H9 (cell line): ENCODE data around the gene FAHD1. TPM values are rescaled to one million over a fixed set of nuclear protein-coding genes. Genes with fewer than 3 reads are reported as not detected.

ENCODE experiments used
- DNase-seq: peaks from one replicate; pipeline ENCODE4 v3.0.0-alpha.2; 2017
- H2AFZ ChIP-seq: one replicate; pipeline ENCODE4 v1.6.1; 2013; ENCODE audit warnings: mild to moderate bottlenecking, low read length, control low read depth, moderate library complexity
- H2AK5ac ChIP-seq: 2 replicates; pipeline ENCODE4 v1.6.1; 2013; ENCODE audit warnings: low read length, control low read depth, mixed read lengths; ENCODE audit not compliant: insufficient read length
- H2BK120ac ChIP-seq: one replicate; pipeline ENCODE4 v1.6.1; 2013; ENCODE audit warnings: low read depth, mild to moderate bottlenecking, low read length, control low read depth, inconsistent platforms; ENCODE audit not compliant: poor library complexity, severe bottlenecking
- H2BK12ac ChIP-seq: 2 replicates; pipeline ENCODE4 v1.6.1; 2013; ENCODE audit warnings: low read length, control low read depth, mixed read lengths, low read depth; ENCODE audit not compliant: insufficient read length
- H2BK15ac ChIP-seq: 2 replicates; pipeline ENCODE4 v1.6.1; 2013; ENCODE audit warnings: low read depth, low read length, control low read depth
- H2BK20ac ChIP-seq: one replicate; pipeline ENCODE4 v1.6.1; 2013; ENCODE audit warnings: low read depth, mild to moderate bottlenecking, low read length, control low read depth, inconsistent platforms; ENCODE audit not compliant: poor library complexity, severe bottlenecking
- H2BK5ac ChIP-seq: 2 replicates; pipeline ENCODE4 v1.6.1; 2013; ENCODE audit warnings: low read length, control low read depth, mixed read lengths; ENCODE audit not compliant: insufficient read length
- H3K14ac ChIP-seq: 2 replicates; pipeline ENCODE4 v1.6.1; 2013; ENCODE audit warnings: low read length, control low read depth; ENCODE audit not compliant: insufficient read depth
- H3K18ac ChIP-seq: 2 replicates; pipeline ENCODE4 v1.6.1; 2013; ENCODE audit warnings: low read depth, mild to moderate bottlenecking, mixed read lengths, low read length, control low read depth; ENCODE audit not compliant: insufficient read length
- H3K23ac ChIP-seq: 2 replicates; pipeline ENCODE4 v1.6.1; 2013; ENCODE audit warnings: low read length, control low read depth, mixed read lengths, low read depth; ENCODE audit not compliant: insufficient read length
- H3K23me2 ChIP-seq: 2 replicates; pipeline ENCODE4 v1.6.1; 2013; ENCODE audit warnings: low read depth, mild to moderate bottlenecking, mixed read lengths, low read length, control low read depth; ENCODE audit not compliant: insufficient read length, poor library complexity, severe bottlenecking
- H3K27ac ChIP-seq: 2 replicates; pipeline ENCODE4 v1.5.1; 2013; ENCODE audit warnings: low read length, control low read depth, mixed read lengths, low read depth; ENCODE audit not compliant: insufficient read length
- H3K27me3 ChIP-seq: 2 replicates; pipeline ENCODE4 v1.6.1; 2013; ENCODE audit warnings: low read length, control low read depth, inconsistent platforms; ENCODE audit not compliant: insufficient read depth
- H3K4ac ChIP-seq: 2 replicates; pipeline ENCODE4 v1.6.1; 2013; ENCODE audit warnings: low read depth, mild to moderate bottlenecking, control low read depth, inconsistent platforms, low read length, moderate library complexity
- H3K4me1 ChIP-seq: 2 replicates; pipeline ENCODE4 v1.6.1; 2013; ENCODE audit warnings: low read length, control low read depth, inconsistent platforms; ENCODE audit not compliant: insufficient read depth
- H3K4me2 ChIP-seq: 2 replicates; pipeline ENCODE4 v1.6.1; 2013; ENCODE audit warnings: low read length, control low read depth, mixed read lengths; ENCODE audit not compliant: insufficient read length, insufficient read depth
- H3K56ac ChIP-seq: 2 replicates; pipeline ENCODE4 v1.6.1; 2013; ENCODE audit warnings: low read depth, mild to moderate bottlenecking, mixed read lengths, low read length, control low read depth; ENCODE audit not compliant: insufficient read length
- H3K79me1 ChIP-seq: 2 replicates; pipeline ENCODE4 v1.6.1; 2013; ENCODE audit warnings: low read depth, mild to moderate bottlenecking, moderate library complexity, low read length, control low read depth, inconsistent platforms; ENCODE audit not compliant: insufficient read depth, poor library complexity, severe bottlenecking
- H3K79me2 ChIP-seq: 2 replicates; pipeline ENCODE4 v1.6.1; 2013; ENCODE audit warnings: low read length, control low read depth, inconsistent platforms; ENCODE audit not compliant: insufficient read depth
- H3K9ac ChIP-seq: 2 replicates; pipeline ENCODE4 v1.6.1; 2013; ENCODE audit warnings: low read length, control low read depth, mixed read lengths; ENCODE audit not compliant: insufficient read length; ENCODE audit errors: extremely low read depth
- H3K9me3 ChIP-seq: one replicate; pipeline ENCODE4 v1.6.1; 2013; ENCODE audit warnings: low read depth, low read length, inconsistent platforms; ENCODE audit not compliant: control insufficient read depth
- H3T11ph ChIP-seq: one replicate; pipeline ENCODE4 v1.6.1; 2013; ENCODE audit warnings: mild to moderate bottlenecking, low read length, control low read depth, inconsistent platforms
- H4K20me1 ChIP-seq: one replicate; pipeline ENCODE4 v1.6.1; 2013; ENCODE audit not compliant: control insufficient read depth, insufficient read length, insufficient read depth
- H4K5ac ChIP-seq: 2 replicates; pipeline ENCODE4 v1.6.1; 2013; ENCODE audit warnings: low read depth, mild to moderate bottlenecking, mixed read lengths, low read length, control low read depth; ENCODE audit not compliant: insufficient read length
- H4K8ac ChIP-seq: replicated peaks from 2 replicates; pipeline ENCODE4 v1.6.1; 2013; ENCODE audit warnings: low read length, control low read depth, mixed read lengths, low read depth; ENCODE audit not compliant: insufficient read length
- H4K91ac ChIP-seq: 2 replicates; pipeline ENCODE4 v1.6.1; 2013; ENCODE audit warnings: low read depth, mild to moderate bottlenecking, moderate library complexity, mixed read lengths, low read length, control low read depth; ENCODE audit not compliant: insufficient read length
- H3K27ac Mint-ChIP-seq, 3 experiments: 2 replicates in 2 of 3; 3 replicates in 1 of 3; pipeline ENCODE4 v1.8.0; 2020 to 2021; ENCODE audit warnings: mixed read lengths in 3 of 3, mild to moderate bottlenecking in 1 of 3, moderate library complexity in 1 of 3
- H3K27me3 Mint-ChIP-seq: 2 replicates; pipeline ENCODE4 v1.8.0; 2021; ENCODE audit warnings: low read depth, mild to moderate bottlenecking, moderate library complexity, mixed read lengths
- H3K36me3 Mint-ChIP-seq, 3 experiments: 2 replicates in 2 of 3; 3 replicates in 1 of 3; pipeline ENCODE4 v1.8.0; 2020 to 2021; ENCODE audit warnings: low read depth in 3 of 3, mixed read lengths in 3 of 3; ENCODE audit not compliant: insufficient read depth in 1 of 3
- H3K4me1 Mint-ChIP-seq, 2 experiments: 2 replicates each; pipeline ENCODE4 v1.8.0; 2020; ENCODE audit warnings: mixed read lengths in 2 of 2
- H3K4me3 Mint-ChIP-seq, 2 experiments: 2 replicates in 1 of 2; 3 replicates in 1 of 2; pipeline ENCODE4 v1.8.0; 2020 to 2021; ENCODE audit warnings: mild to moderate bottlenecking in 2 of 2, mixed read lengths in 2 of 2, moderate library complexity in 1 of 2
- H3K9me3 Mint-ChIP-seq, 2 experiments: 2 replicates in 1 of 2; 3 replicates in 1 of 2; pipeline ENCODE4 v1.8.0; 2020; ENCODE audit warnings: mild to moderate bottlenecking in 2 of 2, mixed read lengths in 2 of 2, moderate library complexity in 1 of 2
- CTCF ChIP-seq: fragments of 200-600 bp; sonication (generic); conservative IDR thresholded peaks from 3 replicates; pipeline ENCODE4 v1.8.0; 2021; ENCODE audit warnings: antibody characterized with exemption, mild to moderate bottlenecking
- WGBS: extraction: QIAGEN DNeasy Blood & Tissue Kit; methylation state at CpG from one replicate; pipeline ENCODE4 v1.1.7; 2013; ENCODE audit warnings: missing lambda C conversion rate, low lambda C conversion rate, mixed read lengths; ENCODE audit not compliant: insufficient read length; ENCODE audit errors: extremely low coverage; 5-methylcytosine and 5-hydroxymethylcytosine counted together
- total RNA-seq: library from RNA; stranded (reverse); gene quantifications from 2 replicates; pipeline ENCODE4 v1.2.1, GENCODE V29; 2021

Gene FAHD1
- total RNA-seq, 1 experiment from 2014 or later, result 16.2 TPM

- no peaks in the 10 kb centered on the region for H3K27me3 Mint-ChIP-seq
- Histone ChIP-seq H2AFZ (no peak overlapping the region), H3K23me2 (no peaks in the 10 kb centered on the region), H3K9me3 (peaks cover 7% of the 10 kb centered on the region), H2BK120ac (no peak overlapping the region), H3K14ac (no peak overlapping the region), H4K91ac (no peak overlapping the region), H3K79me1 (no peaks in the 10 kb centered on the region), H3K79me2 (no peaks in the 10 kb centered on the region), H3K4me1 (no peaks in the 10 kb centered on the region), H3K27me3 (no peaks in the 10 kb centered on the region), H2BK12ac (no peak overlapping the region), H3K4ac (no peak overlapping the region), H4K5ac (no peak overlapping the region), H3K27ac (no peak overlapping the region), H4K8ac (no peak overlapping the region), H4K20me1 (no peaks in the 10 kb centered on the region), H3K9ac (no peak overlapping the region), H3T11ph (no peak overlapping the region), H3K56ac (no peak overlapping the region), H2BK15ac (no peak overlapping the region), H3K23ac (no peak overlapping the region), H2BK5ac (no peak overlapping the region), H2AK5ac (no peak overlapping the region), H3K4me2 (no peak overlapping the region), H3K18ac (no peak overlapping the region), H2BK20ac (no peak overlapping the region)
- H3K36me3 Mint-ChIP-seq, result peaks cover 25 to 41% (median 32%) of the 10 kb centered on the region in 3 experiments
- TF ChIP-seq CTCF, result no peak
- H3K4me1 Mint-ChIP-seq, result no peaks in the 10 kb centered on the region
- no peak overlapping the region for H3K27ac Mint-ChIP-seq
- no peak overlapping the region for H3K4me3 Mint-ChIP-seq
- WGBS, result no CpG with 5 or more reads among the region's 10 CpGs
- no peak for DNase-seq
- peaks cover 47 to 48% of the 10 kb centered on the region in 2 experiments for H3K9me3 Mint-ChIP-seq
These were observed 26.3 kb upstream of the FAHD1 start for GRCh38 chr16:1800701-1801100.
